WERI-Rb-1 (cell line): Measurements from ENCODE around the gene SIGLEC6.

Source experiments
- DNase-seq: peaks from one replicate; pipeline ENCODE4 v3.0.0-alpha.2; 2020
- H3K27ac ChIP-seq: fragments of 250-450 bp; sonication (Bioruptor Pico); 2 replicates; pipeline ENCODE4 v1.5.1; 2020; ENCODE audit warnings: mild to moderate bottlenecking, moderate library complexity
- H3K27me3 ChIP-seq: fragments of 250-450 bp; sonication (Bioruptor Pico); 2 replicates; pipeline ENCODE4 v1.5.1; 2021; ENCODE audit warnings: mild to moderate bottlenecking, low read depth, moderate library complexity; ENCODE audit not compliant: insufficient read depth, severe bottlenecking
- H3K36me3 ChIP-seq: fragments of 250-450 bp; sonication (Bioruptor Pico); 2 replicates; pipeline ENCODE4 v1.5.1; 2020; ENCODE audit warnings: mild to moderate bottlenecking, moderate library complexity
- H3K4me3 ChIP-seq: 2 replicates; pipeline ENCODE4 v1.5.1; 2011; ENCODE audit warnings: low read depth, mild to moderate bottlenecking, control low read depth, low read length
- H3K9me3 ChIP-seq: fragments of 250-450 bp; sonication (Bioruptor Pico); 2 replicates; pipeline ENCODE4 v1.5.1; 2021; ENCODE audit warnings: mild to moderate bottlenecking, moderate library complexity; ENCODE audit not compliant: severe bottlenecking
- CTCF ChIP-seq: IDR thresholded peaks from 2 replicates; pipeline ENCODE4 v1.5.1; 2011; ENCODE audit warnings: low read depth, mild to moderate bottlenecking, control low read depth, inconsistent platforms, low read length

SIGLEC6 gene

DNA sequence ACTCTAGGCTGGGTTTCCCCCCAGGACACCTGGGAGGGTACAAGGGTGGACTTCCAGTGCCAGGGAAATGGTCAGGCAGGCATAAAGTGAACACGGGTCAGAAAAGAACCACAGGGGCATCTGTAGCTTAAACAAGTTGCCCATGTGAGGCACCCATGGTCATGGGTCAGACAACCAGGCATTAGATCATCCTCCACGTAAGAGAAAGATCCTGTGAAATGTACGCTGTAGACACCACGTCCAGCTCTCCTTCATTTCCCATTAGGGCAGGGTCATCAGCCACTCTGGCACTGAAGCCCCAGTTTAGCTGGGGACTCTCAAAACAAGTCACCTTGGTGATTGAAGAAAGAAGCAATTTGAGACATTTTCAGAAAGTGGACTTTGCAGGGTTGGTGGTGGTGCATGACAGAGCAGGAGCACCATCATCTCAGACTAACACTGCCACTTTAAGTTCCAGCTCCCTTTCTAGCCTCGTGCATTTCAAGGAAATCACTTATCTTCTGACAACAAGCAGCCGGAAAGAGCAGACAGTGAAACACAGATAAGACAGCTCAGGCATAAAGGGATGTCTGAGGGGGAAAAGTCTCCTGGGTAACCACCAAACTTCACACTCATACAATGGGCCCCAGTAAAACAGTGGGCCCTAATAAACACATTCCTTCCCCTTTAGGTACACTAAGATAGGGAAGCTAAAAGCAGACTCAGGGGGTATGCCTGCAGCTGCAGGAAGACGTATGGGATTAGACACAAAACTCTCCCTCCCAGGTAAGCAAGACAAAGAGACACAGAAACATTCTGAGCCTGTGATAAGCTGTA lies 16.1 kb upstream of the SIGLEC6 start:
- peaks cover 91% of the 10 kb centered on the region for H3K27me3 ChIP-seq
- no peak for TF ChIP-seq CTCF
- H3K36me3 ChIP-seq = no peaks in the 10 kb centered on the region
- H3K9me3 ChIP-seq = no peaks in the 10 kb centered on the region
- H3K4me3 ChIP-seq = no peak overlapping the region
- no peak overlapping the region for H3K27ac ChIP-seq
- DNase-seq = no peak

- Histone ChIP-seq H3K27ac (no peak overlapping the region), H3K27me3 (peaks cover 93% of the 10 kb centered on the region), H3K9me3 (no peaks in the 10 kb centered on the region), H3K36me3 (no peaks in the 10 kb centered on the region), H3K4me3 (no peak overlapping the region)
- DNase-seq = no peak
- TF ChIP-seq CTCF = no peak
These were observed 15.4 kb upstream of the SIGLEC6 start for GRCh38 chr19:51546650-51547396.

DNA sequence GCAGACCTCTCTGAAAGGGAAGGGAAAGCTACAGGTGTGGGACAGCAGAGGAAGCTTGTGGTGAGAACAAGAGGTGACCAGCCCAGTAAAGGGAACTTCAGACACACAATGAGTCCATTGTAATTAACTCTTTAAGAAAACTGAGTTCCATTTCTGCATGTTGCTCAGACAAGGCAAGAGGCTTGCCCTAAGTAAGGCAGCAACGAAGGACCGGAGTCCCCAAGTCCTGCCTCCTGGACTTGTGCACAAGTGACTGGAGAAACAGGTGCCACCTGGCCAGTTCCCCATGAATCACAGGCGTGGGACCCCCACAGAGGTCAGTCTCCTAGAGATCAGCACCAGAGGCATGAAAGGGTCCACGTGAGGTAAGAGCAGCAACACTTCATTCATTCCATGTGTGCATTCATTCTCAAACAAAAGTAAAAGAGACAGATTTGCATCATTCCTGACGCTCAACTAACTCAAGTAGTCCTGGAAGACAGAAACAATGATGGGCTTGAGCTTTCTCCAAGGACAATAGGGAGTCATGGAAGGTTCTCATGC lies 14.7 kb upstream of the SIGLEC6 start:
- no peak for TF ChIP-seq CTCF
- H3K27ac ChIP-seq = no peak overlapping the region
- no peaks in the 10 kb centered on the region for H3K9me3 ChIP-seq
- H3K36me3 ChIP-seq = no peaks in the 10 kb centered on the region
- DNase-seq = no peak
- H3K4me3 ChIP-seq = no peak overlapping the region
- H3K27me3 ChIP-seq = peaks cover 93% of the 10 kb centered on the region

DNA sequence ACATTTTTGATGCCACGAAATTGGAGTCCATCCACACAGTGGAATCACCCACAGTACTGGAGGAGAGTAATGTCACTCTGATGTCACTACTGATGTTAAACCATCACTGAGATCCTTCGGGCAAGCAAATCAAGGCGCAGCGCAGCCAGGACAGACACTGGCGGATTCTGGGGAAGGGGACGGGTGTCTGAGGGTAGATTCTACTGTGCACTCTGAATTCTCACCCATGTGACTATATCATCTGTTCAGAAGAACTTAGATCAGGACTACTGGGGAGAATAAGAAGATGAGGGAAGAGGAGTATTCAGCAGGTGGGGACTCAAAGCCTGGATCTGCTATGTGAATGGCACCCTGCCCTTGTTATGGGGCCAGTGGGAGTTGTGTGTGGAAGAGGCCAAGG lies 12.6 kb upstream of the SIGLEC6 start:
- Histone ChIP-seq H3K4me3 (no peak overlapping the region), H3K27me3 (peaks cover 95% of the 10 kb centered on the region), H3K36me3 (no peaks in the 10 kb centered on the region), H3K9me3 (no peaks in the 10 kb centered on the region), H3K27ac (no peak overlapping the region)
- no peak for TF ChIP-seq CTCF
- no peak for DNase-seq

DNA sequence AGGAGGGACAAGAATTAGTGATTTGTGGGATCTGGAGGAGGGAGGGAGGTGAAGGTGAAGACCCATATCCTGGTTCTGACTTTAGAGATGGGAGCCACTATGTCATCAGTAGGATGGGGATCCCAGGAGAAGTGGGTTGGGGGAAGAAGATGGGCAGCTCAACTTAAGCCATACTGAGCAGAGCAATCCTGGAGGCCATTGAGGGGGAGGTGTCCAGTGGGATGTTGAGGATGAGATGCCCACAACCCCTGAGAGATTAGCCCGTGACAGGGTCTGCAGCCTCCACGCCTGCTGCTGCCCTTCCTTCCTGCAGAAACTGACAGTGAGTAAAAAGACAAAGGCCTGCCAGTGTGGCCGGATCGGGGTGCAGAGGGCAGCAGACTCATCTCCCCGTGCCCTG lies 11.2 kb upstream of the SIGLEC6 start:
- TF ChIP-seq CTCF = no peak

More for the DNA sequence above, 11.2 kb upstream of the SIGLEC6 start:
- no peak overlapping the region for H3K4me3 ChIP-seq
- H3K27ac ChIP-seq = no peak overlapping the region
- H3K9me3 ChIP-seq = no peaks in the 10 kb centered on the region
- DNase-seq = no peak
- peaks cover 97% of the 10 kb centered on the region for H3K27me3 ChIP-seq
- no peaks in the 10 kb centered on the region for H3K36me3 ChIP-seq
